ENCODE measurements around the gene PHACTR2.
"Not testable (repeated sequence)": the region's sequence is repeated elsewhere in the genome, so short reads cannot be mapped to it uniquely, and the experiment has no call there.

PHACTR2 gene

GRCh38 chr6:143867236-143867635 is 189.5 kb downstream of the PHACTR2 start:
- TF ChIP-seq JUND (IDR thresholded peaks at IDR 0.05; ENCODE audit: low read depth) = no peak
- DNase-seq (ENCODE audit: low read depth in 1 of 2, low spot score in 1 of 2) = no peak
- in situ Hi-C loops (cut with HindIII; ENCODE audit: low pct_unique_long_range_greater_than_20kb, low sequenced_read_pairs) = no loop called here

- in situ Hi-C loops (cut with HindIII; ENCODE audit: low pct_unique_long_range_greater_than_20kb, low sequenced_read_pairs); DNase-seq (ENCODE audit: low read depth in 1 of 2, low spot score in 1 of 2): not testable (repeated sequence)
These were observed 191.0 kb downstream of the PHACTR2 start for GRCh38 chr6:143868808-143869207.

GRCh38 chr6:143871202-143871730 is 193.5 kb downstream of the PHACTR2 start:
- DNase-seq (ENCODE audit: low read depth in 1 of 2, low spot score in 1 of 2); in situ Hi-C loops (cut with HindIII; ENCODE audit: low pct_unique_long_range_greater_than_20kb, low sequenced_read_pairs): not testable (repeated sequence)

GRCh38 chr6:143872201-143872600 is 194.4 kb downstream of the PHACTR2 start:
- in situ Hi-C loops (cut with HindIII; ENCODE audit: low pct_unique_long_range_greater_than_20kb, low sequenced_read_pairs) = no loop called here
- no peak for TF ChIP-seq JUND (IDR thresholded peaks at IDR 0.05; ENCODE audit: low read depth)
- no peak for DNase-seq (ENCODE audit: low read depth in 1 of 2, low spot score in 1 of 2)

- in situ Hi-C loops (cut with HindIII; ENCODE audit: low pct_unique_long_range_greater_than_20kb, low sequenced_read_pairs); DNase-seq (ENCODE audit: low read depth in 1 of 2, low spot score in 1 of 2): not testable (repeated sequence)
These were observed 195.8 kb downstream of the PHACTR2 start for GRCh38 chr6:143873600-143873999.

- DNase-seq (ENCODE audit: low read depth in 1 of 2, low spot score in 1 of 2); in situ Hi-C loops (cut with HindIII; ENCODE audit: low pct_unique_long_range_greater_than_20kb, low sequenced_read_pairs): not testable (repeated sequence)
These were observed 196.7 kb downstream of the PHACTR2 start for GRCh38 chr6:143874503-143874902.

GRCh38 chr6:143877584-143878271 is 200.0 kb downstream of the PHACTR2 start:
- DNase-seq (ENCODE audit: low read depth in 1 of 2, low spot score in 1 of 2) = no peak
- TF ChIP-seq JUND (IDR thresholded peaks at IDR 0.05; ENCODE audit: low read depth) = no peak
- in situ Hi-C loops (cut with HindIII; ENCODE audit: low pct_unique_long_range_greater_than_20kb, low sequenced_read_pairs) = no loop called here

- TF ChIP-seq JUND (IDR thresholded peaks at IDR 0.05; ENCODE audit: low read depth) = no peak
- in situ Hi-C loops (cut with HindIII; ENCODE audit: low pct_unique_long_range_greater_than_20kb, low sequenced_read_pairs) = no loop called here
- peak in 1 of 2 experiments; percentile 81 for DNase-seq (ENCODE audit: low read depth in 1 of 2, low spot score in 1 of 2)
These were observed 200.6 kb downstream of the PHACTR2 start for GRCh38 chr6:143878272-143878760.

GRCh38 chr6:143880412-143880811 is 202.6 kb downstream of the PHACTR2 start:
- no peak for DNase-seq (ENCODE audit: low read depth in 1 of 2, low spot score in 1 of 2)
- in situ Hi-C loops (cut with HindIII; ENCODE audit: low pct_unique_long_range_greater_than_20kb, low sequenced_read_pairs) = no loop called here
- TF ChIP-seq JUND (IDR thresholded peaks at IDR 0.05; ENCODE audit: low read depth) = no peak
